NK-92 (cell line): Measurements from ENCODE around the gene ZNRF4.
"Not testable (repeated sequence)": the region's sequence is repeated elsewhere in the genome, so short reads cannot be mapped to it uniquely, and the experiment has no call there.

Source experiments
- DNase-seq: peaks from one replicate; lab custom pipeline; 2025; ENCODE audit not compliant: unreplicated experiment; lab: John Stamatoyannopoulos, UW

The ZNRF4 gene

DNA sequence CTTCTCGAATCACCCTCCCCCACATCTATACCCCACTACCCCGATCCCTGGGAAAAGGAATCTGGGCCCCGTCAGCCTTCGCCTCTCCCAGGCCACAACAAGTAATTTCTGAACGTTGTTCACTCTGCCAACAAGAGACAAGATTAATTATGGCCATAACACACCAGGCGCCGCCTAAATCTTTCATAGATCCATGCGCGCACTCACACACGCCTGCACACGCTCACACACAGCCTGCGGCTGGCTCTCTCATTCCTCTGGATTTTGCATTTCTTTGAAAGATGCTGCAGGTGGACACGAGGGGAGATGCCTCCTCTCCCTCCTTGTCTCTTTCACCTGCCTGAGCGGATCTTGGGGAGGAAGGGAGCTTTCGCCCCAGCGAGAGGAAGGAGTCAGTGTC lies 17.1 kb downstream of the ZNRF4 start:
- no peak for DNase-seq

DNA sequence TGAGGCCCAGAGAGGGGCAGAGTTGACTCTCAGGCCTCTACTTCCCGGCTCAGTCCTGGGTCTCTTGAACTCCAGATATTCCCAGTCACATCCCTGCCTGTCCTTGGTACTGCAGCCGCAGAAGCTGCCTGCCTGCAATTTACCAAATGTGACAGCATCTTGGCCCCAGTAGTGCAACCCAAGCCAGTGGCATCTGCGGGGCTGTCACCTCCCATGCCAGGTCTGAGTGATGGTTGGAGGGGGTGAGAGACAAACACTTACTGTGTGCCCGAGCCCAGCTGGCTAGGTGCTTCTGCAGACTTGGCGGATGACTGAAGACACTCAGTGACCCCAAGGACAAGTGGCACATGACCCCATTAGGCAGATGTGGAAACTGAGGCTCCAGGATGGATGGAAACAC lies 18.4 kb downstream of the ZNRF4 start:
- DNase-seq, result no peak

DNA sequence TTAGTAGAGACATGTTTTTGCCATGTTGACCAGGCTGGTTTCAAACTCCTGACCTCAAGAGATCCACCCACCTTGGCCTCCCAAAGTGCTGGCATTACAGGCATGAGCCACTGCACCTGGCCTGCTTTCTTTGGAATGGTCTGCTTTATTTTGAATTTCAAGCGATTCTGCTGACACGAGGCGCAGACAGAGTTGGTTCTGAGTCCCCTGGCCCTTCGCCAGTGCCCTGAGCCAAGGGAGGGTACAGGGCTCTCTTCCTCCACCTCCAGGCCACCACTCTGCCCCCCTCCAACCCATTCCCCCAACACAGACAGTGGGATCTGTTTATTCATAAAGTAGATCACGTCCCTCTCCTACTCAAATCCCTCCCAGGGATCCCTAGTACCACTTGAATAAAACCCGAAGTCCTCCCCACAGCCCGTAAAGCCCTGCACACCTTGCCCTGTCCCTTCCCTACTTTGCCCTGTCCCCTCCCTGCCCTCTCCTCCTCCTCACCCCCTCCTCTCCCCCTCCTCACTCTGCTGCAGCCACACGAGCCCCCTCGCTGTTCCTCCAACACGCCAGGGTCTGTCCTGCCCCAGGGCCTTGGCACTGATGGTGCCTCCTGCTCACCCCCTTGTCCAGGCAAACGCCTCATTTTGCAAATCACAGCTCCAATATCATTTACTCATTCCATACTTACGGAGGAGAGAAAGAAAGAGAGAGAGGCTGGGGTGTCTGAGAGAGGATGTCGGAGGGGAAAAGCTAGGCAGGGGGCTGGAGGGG lies 22.4 kb downstream of the ZNRF4 start:
- no peak for DNase-seq

DNA sequence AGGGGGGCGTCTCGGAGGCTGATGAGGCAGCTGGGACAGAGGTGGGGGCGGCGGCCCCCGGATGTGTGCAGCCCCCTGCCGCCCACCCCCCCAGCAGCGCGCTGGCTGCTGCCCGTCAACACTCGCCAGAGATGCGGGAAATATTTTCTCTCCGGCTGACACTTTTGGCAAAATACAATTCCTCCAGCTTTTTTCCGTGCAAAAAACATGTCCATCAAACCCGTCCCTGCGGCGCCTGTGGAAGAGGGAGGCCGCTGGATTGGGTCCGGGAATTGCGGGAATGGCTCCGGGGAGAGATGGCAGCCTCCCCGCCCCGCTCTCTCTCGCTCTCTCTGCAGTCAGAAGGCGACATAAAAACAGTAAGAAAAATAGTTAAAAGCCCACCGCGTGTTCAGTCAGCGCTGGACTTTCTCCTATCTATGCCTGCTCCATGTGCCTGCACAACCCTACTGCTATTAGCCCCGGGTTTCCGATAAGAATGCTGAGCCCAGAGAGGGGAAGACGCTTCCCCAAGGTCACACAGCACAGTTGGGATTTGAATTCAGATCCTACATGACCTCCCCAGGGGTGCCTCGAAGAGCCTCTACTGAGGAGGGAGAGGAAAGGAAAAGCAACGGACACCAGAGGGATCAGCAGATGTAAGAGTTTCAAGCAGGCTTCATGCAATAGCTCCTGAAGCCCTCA lies 23.2 kb downstream of the ZNRF4 start:
- DNase-seq, result no peak

DNA sequence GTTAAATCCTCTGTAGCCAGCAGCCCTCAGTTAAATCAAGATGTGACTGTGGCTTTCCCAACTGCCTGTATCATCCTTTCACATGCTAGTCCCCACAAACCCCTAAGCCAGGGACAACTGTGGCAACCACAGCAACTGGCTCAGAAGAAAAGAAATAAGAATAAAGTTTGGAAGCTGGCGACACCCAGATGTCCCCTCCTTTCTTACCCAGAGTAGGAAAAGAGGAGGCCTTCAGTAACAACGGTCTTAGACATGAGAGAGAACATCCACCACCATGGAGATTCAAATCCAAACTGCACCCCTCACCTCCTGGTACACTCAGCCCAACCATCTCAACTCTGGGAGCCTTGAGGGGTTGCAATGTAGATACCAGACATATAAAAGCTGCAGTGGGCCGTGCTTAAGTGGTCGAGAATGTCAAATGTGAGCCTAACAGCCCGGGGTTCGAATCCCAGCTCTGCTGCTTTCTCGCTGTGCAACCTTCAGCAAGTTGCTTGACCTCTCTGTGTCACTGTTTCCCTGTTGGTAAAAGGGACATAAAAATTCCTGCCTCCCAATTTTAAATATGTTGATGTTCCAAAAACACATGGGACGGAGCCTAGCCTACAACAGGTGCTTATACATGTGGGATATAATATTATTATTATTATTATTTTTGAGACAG lies 23.8 kb downstream of the ZNRF4 start:
- DNase-seq, result no peak

DNA sequence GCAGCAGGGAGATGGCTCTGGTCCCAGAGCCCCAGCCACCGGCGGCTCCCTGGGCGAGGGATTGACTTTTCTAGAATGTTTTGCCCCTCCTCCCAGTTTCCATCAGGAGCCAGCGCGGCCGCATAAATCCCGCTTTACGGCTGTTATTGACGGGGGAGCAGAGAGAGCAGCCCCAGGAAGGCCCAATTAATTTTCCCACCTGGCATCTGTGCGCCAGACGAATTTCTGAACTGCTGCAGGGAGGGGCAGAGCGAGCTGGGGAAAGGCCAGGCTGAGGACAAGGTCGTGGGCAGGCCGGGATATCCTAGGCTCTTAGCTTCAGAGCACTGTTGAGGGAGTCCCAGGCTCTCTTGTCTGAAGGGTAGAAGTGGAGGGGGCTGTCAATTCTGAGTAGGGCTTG lies 24.7 kb downstream of the ZNRF4 start:
- no peak for DNase-seq

DNA sequence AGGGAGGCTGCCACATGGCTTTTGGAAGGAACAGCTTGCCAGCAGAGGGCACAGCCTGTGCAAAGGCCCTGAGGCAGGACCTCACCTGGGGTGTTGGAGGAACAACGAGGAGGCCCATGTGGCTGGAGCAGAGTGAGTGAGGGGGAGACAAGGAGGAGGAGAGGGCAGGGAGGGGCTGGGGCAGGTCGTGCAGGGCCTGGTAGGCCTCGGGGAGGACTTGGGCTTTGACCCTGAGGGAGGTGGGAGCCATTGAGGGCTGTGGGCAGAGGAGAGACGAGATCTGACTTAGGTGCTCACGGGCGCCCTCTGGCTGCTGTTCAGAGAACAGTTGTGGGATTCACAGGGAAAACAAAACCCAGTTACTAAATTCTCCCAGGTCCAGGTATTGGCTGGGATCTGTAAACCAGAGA lies 25.2 kb downstream of the ZNRF4 start:
- no peak for DNase-seq

DNA sequence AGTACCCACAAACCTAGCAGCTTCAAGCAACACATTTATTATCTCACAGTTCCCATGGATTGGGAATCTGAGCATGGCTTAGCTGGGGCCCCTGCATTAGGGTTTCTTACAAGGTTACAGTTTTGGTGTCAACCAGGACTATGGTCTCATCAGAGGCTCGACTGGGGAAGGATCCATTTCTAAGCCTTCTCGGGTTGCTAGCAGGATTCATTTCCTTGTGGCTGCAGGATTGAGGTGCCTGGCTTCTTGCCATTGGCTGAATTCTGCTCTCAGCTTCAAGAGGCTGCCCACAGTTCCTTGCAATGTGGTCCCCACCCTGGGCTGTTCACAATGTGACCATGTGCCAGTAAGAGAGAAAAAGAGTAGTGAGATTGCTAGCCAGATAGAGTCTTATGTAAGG lies 26.7 kb downstream of the ZNRF4 start:
- no peak for DNase-seq

DNA sequence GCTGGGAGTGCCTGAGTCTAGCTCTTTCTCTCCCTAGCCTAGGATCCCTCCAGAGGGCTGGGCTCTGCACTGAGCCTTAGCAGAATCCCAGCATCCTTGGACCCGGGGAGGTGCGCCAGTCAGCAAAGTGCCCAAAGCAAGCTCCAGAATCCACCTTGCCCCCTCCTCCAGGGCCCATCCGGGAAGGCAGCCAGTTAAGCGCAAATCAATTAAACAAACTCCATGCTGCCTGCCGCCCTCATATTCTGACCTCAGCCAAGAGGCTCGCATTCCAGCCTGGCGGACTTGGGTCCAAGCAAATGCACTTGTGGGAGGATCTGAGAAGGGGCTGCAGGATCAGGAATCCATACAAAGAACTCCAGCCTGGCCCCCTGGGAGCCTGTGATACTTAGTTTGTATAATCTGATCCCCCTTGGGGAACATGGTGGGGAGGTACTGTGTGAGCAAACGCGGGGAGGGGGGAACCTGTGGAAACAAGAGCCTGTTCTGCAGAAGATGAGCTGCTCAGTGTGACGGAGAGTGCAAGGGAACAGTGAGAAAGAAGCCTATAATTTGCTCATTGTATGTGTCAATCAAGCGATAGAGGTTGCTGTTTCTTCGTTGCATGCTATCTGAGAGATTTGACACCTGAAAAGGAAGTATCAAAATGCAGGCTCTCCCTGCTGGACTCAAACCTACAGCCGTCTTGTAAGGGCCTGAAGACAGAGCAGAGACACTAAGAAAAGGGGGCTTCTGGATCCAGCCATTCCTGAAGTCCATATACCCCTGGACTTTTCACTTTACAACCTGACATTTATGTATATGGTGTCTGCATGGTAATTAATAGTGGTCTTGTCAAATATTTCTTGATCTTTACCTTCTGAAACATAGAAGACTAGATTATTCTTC lies 29.4 kb downstream of the ZNRF4 start:
- no peak for DNase-seq

DNA sequence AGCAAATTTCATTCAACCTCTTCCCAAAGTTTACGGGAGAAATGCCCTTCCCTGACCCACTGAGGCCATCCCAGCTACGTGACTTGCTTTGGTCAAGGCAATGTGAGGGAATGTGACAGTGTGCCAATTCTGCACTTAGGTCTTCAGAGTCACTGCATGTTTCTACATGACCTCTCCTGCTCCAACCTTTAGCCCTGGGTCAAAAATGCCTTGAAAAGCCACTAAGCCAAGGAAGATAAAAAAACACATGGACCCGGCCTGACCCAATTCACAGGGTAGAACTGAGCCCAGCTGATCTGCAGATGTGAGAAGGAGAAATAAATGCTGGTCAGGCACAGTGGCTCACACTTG lies 30.0 kb downstream of the ZNRF4 start:
- DNase-seq, result no peak

DNA sequence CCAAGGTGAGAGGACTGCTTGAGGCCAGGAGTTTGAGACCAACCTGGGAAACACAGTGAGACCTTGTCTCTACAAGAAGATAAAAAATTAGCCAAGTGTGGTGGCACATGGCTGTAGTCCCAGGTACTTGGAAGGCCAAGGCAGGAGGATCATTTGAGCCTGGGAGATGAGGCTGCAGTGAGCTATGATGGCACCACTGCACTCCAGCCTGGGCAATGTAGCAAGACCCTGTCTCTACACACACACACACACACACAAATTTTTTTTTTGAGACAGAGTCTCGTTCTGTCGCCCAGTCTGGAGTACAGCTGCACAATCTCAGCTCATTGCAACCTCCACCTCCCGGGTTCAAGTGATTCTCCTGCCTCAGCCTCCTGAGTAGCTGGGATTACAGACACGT lies 30.4 kb downstream of the ZNRF4 start:
- DNase-seq, result not testable (repeated sequence)

DNA sequence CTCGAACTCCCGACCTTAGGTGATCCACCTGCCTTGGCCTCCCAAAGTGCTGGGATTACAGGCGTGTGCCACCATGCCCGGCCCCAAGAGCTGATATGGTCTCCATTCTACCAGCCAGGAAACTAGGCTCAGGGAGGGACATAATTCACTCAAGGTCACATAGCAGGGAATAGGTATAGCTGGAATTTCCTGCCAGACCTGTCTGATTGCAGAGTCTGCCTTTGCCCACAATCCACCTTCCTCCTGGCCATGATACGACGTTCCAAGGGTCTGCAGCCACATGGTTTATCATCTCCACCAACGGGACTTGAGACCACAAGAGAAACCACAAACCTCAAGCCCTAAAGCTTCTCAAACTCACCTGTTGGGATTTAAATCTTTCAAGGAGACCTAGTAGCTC lies 32.0 kb downstream of the ZNRF4 start:
- no peak for DNase-seq

DNA sequence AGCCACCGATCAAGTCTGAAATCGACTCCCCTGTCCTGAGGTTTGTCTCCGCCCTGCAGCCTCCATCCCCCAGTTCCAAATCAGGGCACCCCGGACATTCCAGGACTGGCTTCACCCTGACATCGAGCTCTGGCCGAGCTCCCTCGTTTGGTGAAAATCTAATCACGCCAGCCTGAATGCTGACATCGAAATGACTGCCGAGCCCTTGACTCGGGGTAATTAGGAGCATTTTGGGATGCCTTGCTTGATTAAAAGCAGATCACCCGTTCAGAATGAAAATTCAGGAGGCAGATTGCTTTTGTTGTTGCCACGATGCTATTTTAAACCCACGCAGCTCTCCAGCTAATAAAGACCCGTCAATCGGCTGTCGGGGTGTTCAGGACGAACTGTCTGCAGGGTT lies 34.3 kb downstream of the ZNRF4 start:
- no peak for DNase-seq

DNA sequence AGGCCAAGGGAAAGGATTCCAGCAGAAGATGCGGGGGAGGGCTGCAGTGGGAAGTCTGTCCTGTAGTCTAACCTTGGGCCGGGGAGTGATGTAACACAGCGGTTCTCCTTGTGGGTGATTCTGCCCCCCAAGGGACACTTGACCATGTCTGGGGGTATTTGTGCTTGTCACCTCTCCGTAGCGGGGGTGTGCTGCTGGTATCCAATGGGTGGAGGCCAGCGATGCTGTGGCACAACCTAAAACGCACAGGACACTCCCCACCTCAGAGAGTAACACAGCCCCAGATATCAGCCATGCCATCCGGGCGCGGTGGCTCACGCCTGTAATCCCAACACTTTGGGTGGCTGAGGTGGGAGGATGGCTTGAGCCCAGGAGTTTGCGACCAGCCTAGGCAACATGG lies 36.3 kb downstream of the ZNRF4 start:
- no peak for DNase-seq

DNA sequence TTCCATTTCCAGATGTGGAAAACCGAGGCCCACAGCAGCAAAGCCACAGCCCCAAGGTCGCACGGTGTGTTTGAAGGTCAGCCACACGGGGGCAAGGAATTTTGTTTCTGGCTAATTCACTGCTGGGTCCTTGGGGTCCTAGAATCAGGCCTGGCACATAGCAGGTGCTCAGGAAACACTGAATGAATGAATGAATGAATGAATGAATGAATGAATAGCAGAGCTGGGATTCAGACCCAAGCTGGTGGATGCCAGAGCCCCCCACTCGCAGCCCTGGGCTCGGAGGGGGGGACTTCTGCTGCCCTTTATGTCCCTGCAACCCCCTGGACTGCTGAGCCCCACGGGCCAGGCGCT lies 37.0 kb downstream of the ZNRF4 start:
- no peak for DNase-seq

DNA sequence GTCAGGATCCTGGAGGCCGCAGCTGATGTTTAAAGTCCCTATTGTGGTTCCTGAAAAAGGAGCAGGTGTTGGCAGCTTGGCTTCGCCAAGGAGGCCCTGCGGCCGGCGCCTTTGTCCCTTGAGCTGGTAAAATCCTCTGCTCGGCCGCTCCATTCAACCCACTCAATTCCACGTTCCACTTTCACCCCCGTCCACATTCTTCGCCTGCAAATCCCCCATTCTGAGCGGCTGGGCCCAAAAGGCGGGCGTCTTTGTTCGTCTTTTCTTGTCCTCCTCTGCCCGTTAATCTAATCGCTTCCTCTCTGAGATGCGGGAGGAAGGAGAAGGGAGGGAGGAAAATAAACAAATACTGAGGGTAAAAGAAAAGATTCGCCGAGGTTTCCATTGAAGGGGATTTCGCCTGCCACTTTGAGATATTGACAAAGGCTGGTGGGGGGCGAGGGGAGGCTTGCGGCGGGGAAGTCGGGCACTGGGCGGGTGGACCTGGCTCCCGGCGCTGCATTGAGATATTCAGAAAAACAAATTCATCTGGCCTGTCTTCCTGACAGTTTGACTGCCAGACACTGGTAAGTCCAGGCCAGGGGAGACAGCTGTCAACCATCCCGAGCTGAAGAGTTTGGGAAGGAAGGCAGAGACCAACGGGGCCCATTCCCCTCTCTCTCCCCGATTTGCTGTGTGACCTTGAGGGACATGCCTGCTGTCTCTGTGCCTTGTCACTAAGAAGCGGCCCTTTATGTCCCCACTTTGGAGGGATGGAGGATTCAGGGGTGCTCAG lies 37.6 kb downstream of the ZNRF4 start:
- DNase-seq, result no peak

DNA sequence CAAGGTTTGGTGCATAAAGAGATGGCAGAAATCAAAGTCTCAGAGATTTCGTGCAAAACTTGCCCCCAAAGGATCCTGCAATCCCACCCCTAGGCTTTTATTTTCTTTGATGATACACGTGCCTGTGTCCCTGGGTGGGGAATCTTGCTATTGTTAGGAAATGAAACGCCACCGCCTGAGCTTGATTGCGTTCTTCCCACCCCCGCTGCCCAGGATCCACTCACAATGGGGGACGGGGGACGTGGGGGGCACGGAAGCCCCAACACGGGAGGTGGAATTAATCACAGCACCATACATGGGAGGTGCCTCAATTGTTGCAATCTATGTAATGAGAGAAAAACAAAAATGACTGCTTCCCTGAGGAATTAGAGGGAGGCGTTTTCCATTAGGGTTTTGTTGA lies 39.6 kb downstream of the ZNRF4 start:
- DNase-seq, result no peak

DNA sequence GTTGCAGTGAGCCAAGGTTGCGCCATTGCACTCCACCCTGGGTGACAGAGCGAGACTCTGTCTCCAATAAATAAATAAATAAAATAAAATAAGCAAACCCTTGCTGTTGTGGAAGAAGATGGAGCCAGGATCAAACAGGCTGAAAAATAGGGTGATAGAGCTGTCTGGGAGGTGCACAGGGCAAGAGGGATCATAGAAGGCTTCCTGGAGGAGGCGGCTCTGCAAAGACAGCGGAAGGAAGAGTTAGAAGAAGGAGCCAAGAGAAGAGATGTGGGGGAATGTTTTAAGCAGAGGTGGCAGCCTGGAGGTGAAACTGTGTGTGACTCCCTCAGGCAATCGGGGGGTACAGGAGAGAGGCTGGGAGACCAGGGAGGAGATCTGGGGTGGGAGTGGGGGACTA lies 40.6 kb downstream of the ZNRF4 start:
- no peak for DNase-seq

DNA sequence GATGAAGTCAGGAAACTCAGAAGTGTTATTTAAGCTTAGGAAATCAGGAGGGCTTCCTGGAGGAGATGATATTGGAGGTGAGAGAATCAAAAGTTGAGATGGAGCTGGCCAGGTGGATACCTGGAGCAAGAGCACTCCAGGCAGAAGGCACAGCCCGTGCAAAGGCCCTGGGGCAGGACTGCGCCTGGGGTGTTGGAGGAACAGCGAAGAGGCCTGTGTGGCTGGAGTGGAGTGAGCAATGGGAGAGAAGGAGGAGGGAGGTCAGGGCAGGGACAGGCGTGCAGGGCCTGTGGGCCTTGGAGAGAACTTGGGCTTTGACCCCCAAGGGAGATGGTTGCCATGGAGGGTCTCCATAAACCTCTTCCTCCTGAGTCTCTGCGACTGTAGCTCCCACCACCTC lies 42.1 kb downstream of the ZNRF4 start:
- DNase-seq, result no peak

DNA sequence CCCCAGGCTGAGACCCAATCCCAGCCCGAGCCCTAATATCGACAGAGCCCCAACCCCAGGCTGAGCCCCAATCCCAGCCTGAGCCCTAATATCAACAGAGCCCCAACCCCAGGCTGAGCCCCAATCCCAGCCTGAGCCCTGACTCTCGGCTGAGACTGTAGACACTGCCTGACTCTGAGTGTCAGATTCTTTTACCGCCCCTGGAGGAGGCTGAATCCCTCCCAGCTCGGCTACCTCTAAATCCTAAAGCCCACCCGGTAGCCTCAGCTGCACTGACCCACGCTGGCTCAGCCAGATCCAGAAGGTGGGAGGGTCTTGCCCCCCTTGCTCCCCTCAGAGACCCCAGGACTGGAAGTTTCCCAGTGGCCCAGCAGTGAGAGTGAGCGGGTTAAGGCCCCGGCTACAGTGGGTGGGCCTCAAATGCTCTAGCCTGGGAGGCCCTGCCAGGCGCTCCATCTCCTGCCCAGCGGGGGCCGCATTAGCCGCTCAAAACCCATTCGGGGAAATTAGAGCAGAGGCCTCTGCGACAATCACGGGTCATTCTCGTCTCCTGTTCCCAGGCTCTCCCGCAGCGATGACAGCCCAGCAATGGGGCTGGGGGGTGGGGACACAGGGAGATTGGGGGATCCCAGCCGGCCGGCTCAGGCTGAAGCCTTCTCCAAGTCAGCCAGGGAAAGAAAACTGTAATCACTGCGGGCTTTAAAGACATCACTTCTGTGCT lies 43.8 kb downstream of the ZNRF4 start:
- no peak for DNase-seq
